ENCODE results near the gene TTR.

DNA sequence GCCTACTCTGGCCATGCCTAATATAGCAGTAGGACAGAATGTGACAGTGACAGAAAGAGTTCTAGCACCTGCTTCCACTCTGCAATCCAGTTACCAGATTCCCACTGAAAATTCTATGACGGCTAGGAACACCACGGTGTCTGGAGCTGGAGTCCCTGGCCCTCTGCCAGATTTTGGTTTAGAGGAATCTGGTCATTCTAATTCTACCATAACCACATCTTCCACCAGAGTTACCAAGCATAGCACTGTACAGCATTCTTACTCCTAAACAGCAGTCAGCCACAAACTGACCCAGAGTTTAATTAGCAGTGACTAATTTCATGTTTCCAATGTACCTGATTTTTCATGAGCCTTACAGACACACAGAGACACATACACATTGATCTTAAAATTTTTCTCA is 45.2 kb upstream of the TTR start:
- TF ChIP-seq, protein P1, sequence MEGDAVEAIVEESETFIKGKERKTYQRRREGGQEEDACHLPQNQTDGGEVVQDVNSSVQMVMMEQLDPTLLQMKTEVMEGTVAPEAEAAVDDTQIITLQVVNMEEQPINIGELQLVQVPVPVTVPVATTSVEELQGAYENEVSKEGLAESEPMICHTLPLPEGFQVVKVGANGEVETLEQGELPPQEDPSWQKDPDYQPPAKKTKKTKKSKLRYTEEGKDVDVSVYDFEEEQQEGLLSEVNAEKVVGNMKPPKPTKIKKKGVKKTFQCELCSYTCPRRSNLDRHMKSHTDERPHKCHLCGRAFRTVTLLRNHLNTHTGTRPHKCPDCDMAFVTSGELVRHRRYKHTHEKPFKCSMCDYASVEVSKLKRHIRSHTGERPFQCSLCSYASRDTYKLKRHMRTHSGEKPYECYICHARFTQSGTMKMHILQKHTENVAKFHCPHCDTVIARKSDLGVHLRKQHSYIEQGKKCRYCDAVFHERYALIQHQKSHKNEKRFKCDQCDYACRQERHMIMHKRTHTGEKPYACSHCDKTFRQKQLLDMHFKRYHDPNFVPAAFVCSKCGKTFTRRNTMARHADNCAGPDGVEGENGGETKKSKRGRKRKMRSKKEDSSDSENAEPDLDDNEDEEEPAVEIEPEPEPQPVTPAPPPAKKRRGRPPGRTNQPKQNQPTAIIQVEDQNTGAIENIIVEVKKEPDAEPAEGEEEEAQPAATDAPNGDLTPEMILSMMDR (conservative IDR thresholded peaks at IDR 0.05; ENCODE audit: low read depth in 2 of 2), result no peak
- TF ChIP-seq POLR2AphosphoS5 (IDR thresholded peaks at IDR 0.05; ENCODE audit: low read depth), result no peak
- TF ChIP-seq, protein P2, sequence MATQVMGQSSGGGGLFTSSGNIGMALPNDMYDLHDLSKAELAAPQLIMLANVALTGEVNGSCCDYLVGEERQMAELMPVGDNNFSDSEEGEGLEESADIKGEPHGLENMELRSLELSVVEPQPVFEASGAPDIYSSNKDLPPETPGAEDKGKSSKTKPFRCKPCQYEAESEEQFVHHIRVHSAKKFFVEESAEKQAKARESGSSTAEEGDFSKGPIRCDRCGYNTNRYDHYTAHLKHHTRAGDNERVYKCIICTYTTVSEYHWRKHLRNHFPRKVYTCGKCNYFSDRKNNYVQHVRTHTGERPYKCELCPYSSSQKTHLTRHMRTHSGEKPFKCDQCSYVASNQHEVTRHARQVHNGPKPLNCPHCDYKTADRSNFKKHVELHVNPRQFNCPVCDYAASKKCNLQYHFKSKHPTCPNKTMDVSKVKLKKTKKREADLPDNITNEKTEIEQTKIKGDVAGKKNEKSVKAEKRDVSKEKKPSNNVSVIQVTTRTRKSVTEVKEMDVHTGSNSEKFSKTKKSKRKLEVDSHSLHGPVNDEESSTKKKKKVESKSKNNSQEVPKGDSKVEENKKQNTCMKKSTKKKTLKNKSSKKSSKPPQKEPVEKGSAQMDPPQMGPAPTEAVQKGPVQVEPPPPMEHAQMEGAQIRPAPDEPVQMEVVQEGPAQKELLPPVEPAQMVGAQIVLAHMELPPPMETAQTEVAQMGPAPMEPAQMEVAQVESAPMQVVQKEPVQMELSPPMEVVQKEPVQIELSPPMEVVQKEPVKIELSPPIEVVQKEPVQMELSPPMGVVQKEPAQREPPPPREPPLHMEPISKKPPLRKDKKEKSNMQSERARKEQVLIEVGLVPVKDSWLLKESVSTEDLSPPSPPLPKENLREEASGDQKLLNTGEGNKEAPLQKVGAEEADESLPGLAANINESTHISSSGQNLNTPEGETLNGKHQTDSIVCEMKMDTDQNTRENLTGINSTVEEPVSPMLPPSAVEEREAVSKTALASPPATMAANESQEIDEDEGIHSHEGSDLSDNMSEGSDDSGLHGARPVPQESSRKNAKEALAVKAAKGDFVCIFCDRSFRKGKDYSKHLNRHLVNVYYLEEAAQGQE (IDR thresholded peaks at IDR 0.05; ENCODE audit: unreplicated experiment), result no peak
- no peak for TF ChIP-seq CREB1 (CRISPR knock-in tag; IDR thresholded peaks at IDR 0.05; ENCODE audit: low read depth)
- no peak for TF ChIP-seq EZH2 (IDR thresholded peaks at IDR 0.05; ENCODE audit: low read depth, unreplicated experiment)
- TF ChIP-seq JUNB (IDR thresholded peaks at IDR 0.05; ENCODE audit: unreplicated experiment), result no peak
- TF ChIP-seq STAT1 (IDR thresholded peaks at IDR 0.05; ENCODE audit: unreplicated experiment), result no peak
- TF ChIP-seq, protein P3, sequence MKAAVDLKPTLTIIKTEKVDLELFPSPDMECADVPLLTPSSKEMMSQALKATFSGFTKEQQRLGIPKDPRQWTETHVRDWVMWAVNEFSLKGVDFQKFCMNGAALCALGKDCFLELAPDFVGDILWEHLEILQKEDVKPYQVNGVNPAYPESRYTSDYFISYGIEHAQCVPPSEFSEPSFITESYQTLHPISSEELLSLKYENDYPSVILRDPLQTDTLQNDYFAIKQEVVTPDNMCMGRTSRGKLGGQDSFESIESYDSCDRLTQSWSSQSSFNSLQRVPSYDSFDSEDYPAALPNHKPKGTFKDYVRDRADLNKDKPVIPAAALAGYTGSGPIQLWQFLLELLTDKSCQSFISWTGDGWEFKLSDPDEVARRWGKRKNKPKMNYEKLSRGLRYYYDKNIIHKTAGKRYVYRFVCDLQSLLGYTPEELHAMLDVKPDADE (IDR thresholded peaks at IDR 0.05), result no peak
- no peak for TF ChIP-seq EZH2phosphoT487 (IDR thresholded peaks at IDR 0.05; ENCODE audit: unreplicated experiment)
- no peak for TF ChIP-seq ZNF331 (CRISPR knock-in tag; IDR thresholded peaks at IDR 0.05; ENCODE audit: low read depth)
- TF ChIP-seq ZNF114 (CRISPR knock-in tag; IDR thresholded peaks at IDR 0.05), result no peak
- no peak for TF ChIP-seq NANOG (IDR thresholded peaks at IDR 0.05; ENCODE audit: borderline replicate concordance)
- TF ChIP-seq, protein P4, sequence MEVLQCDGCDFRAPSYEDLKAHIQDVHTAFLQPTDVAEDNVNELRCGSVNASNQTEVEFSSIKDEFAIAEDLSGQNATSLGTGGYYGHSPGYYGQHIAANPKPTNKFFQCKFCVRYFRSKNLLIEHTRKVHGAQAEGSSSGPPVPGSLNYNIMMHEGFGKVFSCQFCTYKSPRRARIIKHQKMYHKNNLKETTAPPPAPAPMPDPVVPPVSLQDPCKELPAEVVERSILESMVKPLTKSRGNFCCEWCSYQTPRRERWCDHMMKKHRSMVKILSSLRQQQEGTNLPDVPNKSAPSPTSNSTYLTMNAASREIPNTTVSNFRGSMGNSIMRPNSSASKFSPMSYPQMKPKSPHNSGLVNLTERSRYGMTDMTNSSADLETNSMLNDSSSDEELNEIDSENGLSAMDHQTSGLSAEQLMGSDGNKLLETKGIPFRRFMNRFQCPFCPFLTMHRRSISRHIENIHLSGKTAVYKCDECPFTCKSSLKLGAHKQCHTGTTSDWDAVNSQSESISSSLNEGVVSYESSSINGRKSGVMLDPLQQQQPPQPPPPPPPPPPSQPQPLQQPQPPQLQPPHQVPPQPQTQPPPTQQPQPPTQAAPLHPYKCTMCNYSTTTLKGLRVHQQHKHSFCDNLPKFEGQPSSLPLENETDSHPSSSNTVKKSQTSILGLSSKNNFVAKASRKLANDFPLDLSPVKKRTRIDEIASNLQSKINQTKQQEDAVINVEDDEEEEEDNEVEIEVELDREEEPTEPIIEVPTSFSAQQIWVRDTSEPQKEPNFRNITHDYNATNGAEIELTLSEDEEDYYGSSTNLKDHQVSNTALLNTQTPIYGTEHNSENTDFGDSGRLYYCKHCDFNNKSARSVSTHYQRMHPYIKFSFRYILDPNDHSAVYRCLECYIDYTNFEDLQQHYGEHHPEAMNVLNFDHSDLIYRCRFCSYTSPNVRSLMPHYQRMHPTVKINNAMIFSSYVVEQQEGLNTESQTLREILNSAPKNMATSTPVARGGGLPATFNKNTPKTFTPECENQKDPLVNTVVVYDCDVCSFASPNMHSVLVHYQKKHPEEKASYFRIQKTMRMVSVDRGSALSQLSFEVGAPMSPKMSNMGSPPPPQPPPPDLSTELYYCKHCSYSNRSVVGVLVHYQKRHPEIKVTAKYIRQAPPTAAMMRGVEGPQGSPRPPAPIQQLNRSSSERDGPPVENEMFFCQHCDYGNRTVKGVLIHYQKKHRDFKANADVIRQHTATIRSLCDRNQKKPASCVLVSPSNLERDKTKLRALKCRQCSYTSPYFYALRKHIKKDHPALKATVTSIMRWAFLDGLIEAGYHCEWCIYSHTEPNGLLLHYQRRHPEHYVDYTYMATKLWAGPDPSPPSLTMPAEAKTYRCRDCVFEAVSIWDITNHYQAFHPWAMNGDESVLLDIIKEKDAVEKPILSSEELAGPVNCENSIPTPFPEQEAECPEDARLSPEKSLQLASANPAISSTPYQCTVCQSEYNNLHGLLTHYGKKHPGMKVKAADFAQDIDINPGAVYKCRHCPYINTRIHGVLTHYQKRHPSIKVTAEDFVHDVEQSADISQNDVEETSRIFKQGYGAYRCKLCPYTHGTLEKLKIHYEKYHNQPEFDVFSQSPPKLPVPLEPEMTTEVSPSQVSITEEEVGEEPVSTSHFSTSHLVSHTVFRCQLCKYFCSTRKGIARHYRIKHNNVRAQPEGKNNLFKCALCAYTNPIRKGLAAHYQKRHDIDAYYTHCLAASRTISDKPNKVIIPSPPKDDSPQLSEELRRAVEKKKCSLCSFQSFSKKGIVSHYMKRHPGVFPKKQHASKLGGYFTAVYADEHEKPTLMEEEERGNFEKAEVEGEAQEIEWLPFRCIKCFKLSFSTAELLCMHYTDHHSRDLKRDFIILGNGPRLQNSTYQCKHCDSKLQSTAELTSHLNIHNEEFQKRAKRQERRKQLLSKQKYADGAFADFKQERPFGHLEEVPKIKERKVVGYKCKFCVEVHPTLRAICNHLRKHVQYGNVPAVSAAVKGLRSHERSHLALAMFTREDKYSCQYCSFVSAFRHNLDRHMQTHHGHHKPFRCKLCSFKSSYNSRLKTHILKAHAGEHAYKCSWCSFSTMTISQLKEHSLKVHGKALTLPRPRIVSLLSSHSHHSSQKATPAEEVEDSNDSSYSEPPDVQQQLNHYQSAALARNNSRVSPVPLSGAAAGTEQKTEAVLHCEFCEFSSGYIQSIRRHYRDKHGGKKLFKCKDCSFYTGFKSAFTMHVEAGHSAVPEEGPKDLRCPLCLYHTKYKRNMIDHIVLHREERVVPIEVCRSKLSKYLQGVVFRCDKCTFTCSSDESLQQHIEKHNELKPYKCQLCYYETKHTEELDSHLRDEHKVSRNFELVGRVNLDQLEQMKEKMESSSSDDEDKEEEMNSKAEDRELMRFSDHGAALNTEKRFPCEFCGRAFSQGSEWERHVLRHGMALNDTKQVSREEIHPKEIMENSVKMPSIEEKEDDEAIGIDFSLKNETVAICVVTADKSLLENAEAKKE (CRISPR knock-in tag; IDR thresholded peaks at IDR 0.05), result no peak
